ENCODE results near the gene SCAMP5. TPM values are rescaled to one million over a fixed set of nuclear protein-coding genes. Genes with fewer than 3 reads are reported as not detected.

The SCAMP5 gene
- total RNA-seq, 2 donors from 2014 or later = 21.1 to 30.4 TPM

DNA sequence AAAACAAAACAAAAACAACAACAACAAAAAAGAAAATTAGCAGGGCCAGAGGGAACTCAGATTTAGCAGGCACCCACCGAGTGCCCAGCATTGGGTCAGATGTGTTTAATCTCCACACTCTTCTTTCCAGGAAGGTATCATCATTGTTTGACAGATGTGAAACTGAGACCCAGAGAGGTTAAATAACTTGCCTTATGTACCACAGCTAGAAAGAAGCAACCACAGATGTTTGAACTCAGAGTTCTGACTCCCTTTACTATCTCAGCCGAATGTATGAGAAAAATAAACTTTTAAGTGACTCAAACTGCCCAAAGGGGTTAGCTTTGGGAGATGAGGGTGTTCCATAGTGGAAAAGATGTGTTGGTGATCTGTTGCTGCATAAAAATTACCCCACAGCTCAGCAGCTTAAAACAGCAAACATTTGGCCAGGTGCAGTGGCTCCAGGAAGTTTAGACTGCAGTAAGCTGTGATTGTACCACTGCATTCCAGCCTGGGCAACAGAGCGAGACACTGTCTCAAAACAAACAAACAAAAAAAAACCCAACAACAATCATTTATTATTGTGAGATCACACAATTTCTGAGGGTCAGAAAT, 34.3 kb upstream of the SCAMP5 start:
- TF ChIP-seq CTCF (IDR thresholded peaks at IDR 0.05) (no peak), POLR2A (IDR thresholded peaks at IDR 0.05) (no peak)
- 50 to 58% methylated on average over 3 of the region's 3 CpGs for WGBS, 2 donors
- H3K27ac ChIP-seq = no peak overlapping the region
- intact Hi-C loops (cut with DNase I) = no loop called here
- ATAC-seq (no peak), DNase-seq (no peak)
- no peaks in the 10 kb centered on the region for H3K27me3 ChIP-seq
- no peaks in the 10 kb centered on the region for H3K36me3 ChIP-seq (replicated peaks in 1 of 2; ENCODE audit: insufficient read depth in 1 of 2, low read depth in 2 of 2)
- no peaks in the 10 kb centered on the region for H3K9me3 ChIP-seq
- peaks cover 30% of the 10 kb centered on the region for H3K4me1 ChIP-seq
- no peak overlapping the region for H3K4me3 ChIP-seq

GRCh38 chr15:74961616-74962015, 33.7 kb upstream of the SCAMP5 start:
- TF ChIP-seq POLR2A (IDR thresholded peaks at IDR 0.05) (no peak), CTCF (IDR thresholded peaks at IDR 0.05) (no peak)
- H3K4me1 ChIP-seq = peaks cover 27% of the 10 kb centered on the region
- H3K27me3 ChIP-seq = no peaks in the 10 kb centered on the region
- ATAC-seq (no peak), DNase-seq (no peak)
- no peak overlapping the region for H3K4me3 ChIP-seq
- no peaks in the 10 kb centered on the region for H3K9me3 ChIP-seq
- intact Hi-C loops (cut with DNase I) = no loop called here
- H3K36me3 ChIP-seq (replicated peaks in 1 of 2; ENCODE audit: insufficient read depth in 1 of 2, low read depth in 2 of 2) = no peaks in the 10 kb centered on the region
- H3K27ac ChIP-seq = no peak overlapping the region
- WGBS, 2 donors = 78 to 85% methylated on average over 5 of the region's 5 CpGs

GRCh38 chr15:74962219-74962618, 33.1 kb upstream of the SCAMP5 start:
- no peak overlapping the region for H3K27ac ChIP-seq

DNA sequence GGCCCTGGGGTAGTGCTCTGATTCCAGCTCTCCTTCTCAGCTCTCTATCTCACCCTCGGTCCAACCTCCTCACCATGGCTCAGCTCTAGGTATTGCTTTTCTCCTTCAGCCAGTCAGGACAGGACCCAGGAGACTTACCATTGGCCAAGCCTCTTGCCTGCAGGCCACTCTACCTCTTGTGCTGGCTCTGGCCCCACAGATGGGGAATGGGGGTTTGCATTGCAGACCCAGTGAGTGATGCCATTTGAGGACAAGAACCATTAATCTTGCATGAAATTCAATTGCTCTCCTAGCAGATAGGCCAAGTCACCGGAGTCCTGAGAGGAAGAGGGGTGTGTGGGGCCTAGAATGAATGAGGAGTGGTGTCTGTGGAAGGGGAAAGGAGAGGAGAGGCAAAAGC, 32.7 kb upstream of the SCAMP5 start:
- Histone ChIP-seq H3K27ac (no peak overlapping the region), H3K4me1 (peaks cover 21% of the 10 kb centered on the region), H3K36me3 (replicated peaks in 1 of 2; ENCODE audit: insufficient read depth in 1 of 2, low read depth in 2 of 2) (no peaks in the 10 kb centered on the region), H3K9me3 (no peaks in the 10 kb centered on the region), H3K27me3 (no peaks in the 10 kb centered on the region), H3K4me3 (no peak overlapping the region)
- ATAC-seq = no peak
- intact Hi-C loops (cut with DNase I) = no loop called here
- 44 to 88% methylated on average over 2 of the region's 2 CpGs for WGBS, 2 donors
- no peak for TF ChIP-seq POLR2A (IDR thresholded peaks at IDR 0.05)
- no peak for DNase-seq

More at GRCh38 chr15:74962219-74962618, 33.1 kb upstream of the SCAMP5 start:
- Histone ChIP-seq H3K4me1 (peaks cover 25% of the 10 kb centered on the region), H3K36me3 (replicated peaks in 1 of 2; ENCODE audit: insufficient read depth in 1 of 2, low read depth in 2 of 2) (no peaks in the 10 kb centered on the region), H3K9me3 (no peaks in the 10 kb centered on the region), H3K27me3 (no peaks in the 10 kb centered on the region), H3K4me3 (no peak overlapping the region)
- 80 to 87% methylated on average over 8 of the region's 8 CpGs for WGBS, 2 donors
- ATAC-seq (no peak), DNase-seq (no peak)
- TF ChIP-seq CTCF (IDR thresholded peaks at IDR 0.05) (no peak), POLR2A (IDR thresholded peaks at IDR 0.05) (no peak)
- intact Hi-C loops (cut with DNase I) = no loop called here

GRCh38 chr15:74963213-74963612, 32.1 kb upstream of the SCAMP5 start:
- DNase-seq (no peak), ATAC-seq (no peak)
- 82 to 84% methylated on average over 4 of the region's 4 CpGs for WGBS, 2 donors
- intact Hi-C loops (cut with DNase I) = no loop called here
- TF ChIP-seq POLR2A (IDR thresholded peaks at IDR 0.05) (no peak), CTCF (IDR thresholded peaks at IDR 0.05) (no peak)
- no peaks in the 10 kb centered on the region for H3K9me3 ChIP-seq
- H3K27ac ChIP-seq = no peak overlapping the region
- no peaks in the 10 kb centered on the region for H3K36me3 ChIP-seq (replicated peaks in 1 of 2; ENCODE audit: insufficient read depth in 1 of 2, low read depth in 2 of 2)
- H3K4me3 ChIP-seq = no peak overlapping the region
- H3K27me3 ChIP-seq = no peaks in the 10 kb centered on the region
- H3K4me1 ChIP-seq = peaks cover 20% of the 10 kb centered on the region

Measured in body of pancreas (tissue), 4 donors.